HG02588 (cell line): ENCODE data around the gene OR5C1.
"Not testable (repeated sequence)": the region's sequence is repeated elsewhere in the genome, so short reads cannot be mapped to it uniquely, and the experiment has no call there.

Source experiments
- ATAC-seq: cut with Tn5 transposase; IDR thresholded peaks from one replicate; pipeline ENCODE4 v1.9.1; 2021; ENCODE audit warnings: mild to moderate bottlenecking, moderate library complexity; ENCODE audit not compliant: unreplicated experiment

Gene OR5C1

DNA sequence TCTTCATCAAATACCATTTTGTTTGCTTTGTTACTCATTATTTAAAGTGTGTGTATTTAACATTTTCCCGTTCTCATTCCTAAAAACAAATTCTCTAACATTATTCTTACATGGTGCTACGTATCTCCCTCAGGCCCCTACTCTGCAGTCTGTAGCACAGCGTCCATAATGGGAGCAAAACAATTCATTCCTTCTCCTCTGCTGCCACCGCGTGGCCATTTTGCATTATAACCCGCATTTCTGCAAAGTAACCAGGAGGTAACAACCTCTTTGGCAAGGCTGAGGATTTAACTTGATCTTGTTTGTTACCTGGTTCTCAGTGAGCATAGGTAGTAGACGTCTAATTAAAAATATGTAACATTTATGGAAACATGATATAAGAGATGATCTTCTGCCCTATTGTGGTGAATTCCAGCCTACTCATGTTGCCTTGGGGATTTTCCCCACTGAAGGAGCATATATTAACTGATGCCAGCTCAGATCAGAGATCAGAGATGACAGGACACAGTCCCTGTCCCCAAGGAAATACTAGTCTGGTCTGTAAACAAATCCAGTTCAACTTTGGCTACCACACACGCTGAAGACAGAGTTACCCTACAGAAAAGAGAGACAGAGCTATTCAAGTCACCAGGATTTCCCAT is 21.7 kb downstream of the OR5C1 start:
- peak; percentile 67 for ATAC-seq

DNA sequence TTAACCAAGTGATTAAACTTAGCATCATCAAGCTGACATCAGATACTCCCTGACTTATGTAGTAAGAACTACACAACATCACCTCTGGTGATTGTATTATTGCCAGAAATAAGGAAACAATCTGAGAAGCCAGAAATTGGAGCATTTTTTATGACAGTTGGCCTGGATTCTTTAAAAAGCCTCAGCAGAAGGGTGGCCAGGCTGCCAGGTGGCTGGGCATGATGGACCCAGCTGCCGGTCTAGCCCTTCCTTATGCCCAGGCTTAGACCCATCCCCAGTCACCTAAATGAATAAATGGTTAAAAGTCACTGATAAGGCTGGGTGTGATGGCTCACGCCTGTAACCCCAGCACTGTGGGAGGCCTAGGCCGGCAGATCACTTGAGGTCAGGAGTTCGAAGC is 24.0 kb downstream of the OR5C1 start:
- ATAC-seq, result no peak

GRCh38 chr9:122814545-122814944 is 25.8 kb downstream of the OR5C1 start:
- ATAC-seq, result no peak

GRCh38 chr9:122815544-122815943 is 26.8 kb downstream of the OR5C1 start:
- no peak for ATAC-seq

DNA sequence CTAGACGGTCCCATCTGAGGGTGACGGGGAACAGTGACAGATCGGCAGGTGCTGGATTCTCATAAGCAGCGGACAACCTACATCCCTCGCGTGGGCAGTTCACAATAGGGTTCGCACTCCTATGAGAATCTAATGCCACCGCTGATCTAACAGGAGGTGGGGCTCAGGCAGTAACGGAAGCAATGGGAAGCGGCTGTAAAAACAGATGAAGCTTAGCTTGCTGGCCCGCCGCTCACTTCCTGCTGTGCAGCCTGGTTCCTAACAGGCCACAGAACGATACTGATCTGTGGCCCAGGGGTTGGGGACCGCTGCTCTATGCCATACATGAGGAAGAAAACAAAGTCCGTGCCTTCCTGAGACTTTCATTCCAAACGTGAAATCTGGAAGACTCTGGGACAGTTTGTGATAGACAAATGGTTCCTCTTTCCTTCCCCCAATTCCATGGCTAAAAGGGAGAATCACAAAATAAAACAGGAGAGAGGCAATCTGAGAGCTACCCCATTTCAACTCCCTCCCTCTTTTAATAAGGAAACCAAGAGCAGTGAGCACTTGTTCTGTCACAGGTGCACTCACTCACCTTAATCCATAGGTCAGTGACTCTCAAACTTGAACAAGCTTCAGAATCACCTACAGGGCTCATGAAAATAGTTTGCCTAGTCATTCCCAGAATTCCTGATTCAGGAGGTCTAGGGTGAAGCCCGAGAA is 27.6 kb downstream of the OR5C1 start:
- no peak for ATAC-seq

DNA sequence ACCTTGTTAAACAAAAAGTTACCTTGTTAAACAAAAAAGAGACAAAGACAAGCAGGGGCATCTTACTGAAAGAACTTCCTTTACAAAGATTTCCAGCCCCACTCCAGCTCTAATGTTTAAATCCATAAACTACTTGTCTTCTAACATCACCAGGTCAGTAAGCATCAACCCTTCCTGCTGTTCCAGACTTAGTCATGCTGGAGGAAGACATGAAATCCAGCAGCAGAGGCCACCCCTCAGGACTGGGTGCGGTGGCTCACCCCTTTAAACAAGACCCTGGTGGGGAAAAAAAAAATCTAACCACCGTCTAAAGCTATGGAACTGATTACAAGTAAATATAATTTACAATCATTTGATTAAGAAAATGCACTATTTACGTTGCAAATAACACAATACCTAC is 30.6 kb downstream of the OR5C1 start:
- no peak for ATAC-seq

GRCh38 chr9:122819791-122820489 is 31.2 kb downstream of the OR5C1 start:
- ATAC-seq, result no peak

DNA sequence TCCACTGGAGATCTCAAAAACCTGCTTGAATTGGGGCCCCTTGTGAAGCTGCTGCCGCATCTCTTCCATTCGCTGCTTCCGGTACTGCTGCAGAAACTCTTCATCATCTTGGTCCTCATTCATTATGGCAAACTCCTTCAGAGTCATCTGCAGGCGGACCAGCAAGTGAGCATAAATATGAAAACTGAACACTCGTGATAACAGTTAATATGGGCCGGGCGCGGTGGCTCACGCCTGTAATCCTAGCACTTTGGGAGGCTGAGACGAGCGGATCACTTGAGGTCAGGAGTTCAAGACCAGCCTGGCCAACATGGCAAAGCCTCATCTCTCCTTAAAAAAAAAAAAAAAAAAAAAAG is 31.7 kb downstream of the OR5C1 start:
- ATAC-seq, result no peak

DNA sequence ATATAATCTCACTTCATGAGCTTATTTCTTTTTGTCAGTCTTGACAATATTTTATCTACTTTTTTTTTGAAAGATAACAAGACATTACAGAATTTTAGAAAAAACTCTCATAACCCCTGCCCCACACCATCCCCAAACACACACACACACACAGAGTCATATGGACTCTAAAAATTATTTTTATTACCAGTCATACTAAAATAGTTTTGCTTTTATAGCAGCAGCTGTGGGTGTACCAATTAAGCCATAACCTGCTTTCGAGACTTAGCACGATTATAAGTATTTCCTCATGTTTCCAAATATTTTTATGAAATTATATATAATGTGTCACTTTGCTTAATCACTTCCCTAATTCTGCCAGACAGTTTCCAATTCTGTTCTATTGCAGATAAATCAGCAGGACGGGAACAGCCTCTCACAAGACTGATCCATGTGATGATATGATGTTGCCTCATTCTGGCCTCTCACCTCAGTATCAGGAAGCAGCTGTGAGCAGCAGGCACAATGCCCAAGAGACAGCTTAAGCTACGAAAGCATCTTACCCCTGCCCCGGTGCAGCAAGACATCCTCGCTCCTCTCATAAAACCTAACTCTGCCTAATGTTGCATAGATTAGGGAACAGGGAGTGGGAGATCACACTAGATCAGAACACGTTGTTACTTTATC is 32.7 kb downstream of the OR5C1 start:
- ATAC-seq, result no peak

GRCh38 chr9:122822056-122822455 is 33.3 kb downstream of the OR5C1 start:
- ATAC-seq, result no peak

GRCh38 chr9:122822938-122823337 is 34.2 kb downstream of the OR5C1 start:
- no peak for ATAC-seq

DNA sequence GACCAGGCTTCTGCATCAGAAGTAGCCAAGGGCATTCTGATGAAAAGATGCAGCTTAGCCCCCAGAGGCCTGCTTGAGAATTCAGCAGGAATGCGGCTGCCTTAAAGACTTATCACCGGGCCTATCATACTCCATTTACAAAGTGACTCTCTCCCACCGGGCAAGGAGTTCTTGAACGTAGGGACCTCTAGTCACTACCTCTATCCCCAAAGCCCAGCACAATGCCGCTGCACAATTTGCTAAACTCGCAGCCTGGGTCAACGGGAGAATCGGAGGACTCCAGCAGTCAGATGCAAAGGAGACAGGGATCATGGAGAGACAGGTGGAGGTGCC is 39.0 kb downstream of the OR5C1 start:
- peak; percentile 13 for ATAC-seq

- ATAC-seq, result not testable (repeated sequence)
Measured at GRCh38 chr9:122828965-122829284, 40.2 kb downstream of the OR5C1 start.

DNA sequence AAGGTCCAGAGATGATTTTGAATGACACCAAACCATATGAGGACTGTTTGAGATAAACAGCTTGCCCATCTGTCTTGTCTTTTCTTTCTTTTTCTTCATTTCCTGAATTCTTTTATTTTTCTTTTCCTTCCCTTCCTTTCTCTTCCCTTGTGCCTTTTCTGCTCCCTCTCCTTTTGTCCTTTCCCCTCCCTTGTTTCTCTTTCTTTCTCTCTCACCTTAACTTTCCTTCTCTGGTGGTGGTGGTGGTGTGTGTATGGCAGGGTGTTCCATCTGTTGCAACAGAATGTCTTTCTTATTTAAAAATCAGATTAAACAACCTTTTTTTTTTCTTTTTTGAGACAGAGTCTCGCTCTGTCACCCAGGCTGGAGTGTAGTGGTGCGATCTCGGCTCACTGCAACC is 43.5 kb downstream of the OR5C1 start:
- ATAC-seq, result no peak

- ATAC-seq, result no peak
Measured at GRCh38 chr9:122835313-122835731, 46.6 kb downstream of the OR5C1 start.

DNA sequence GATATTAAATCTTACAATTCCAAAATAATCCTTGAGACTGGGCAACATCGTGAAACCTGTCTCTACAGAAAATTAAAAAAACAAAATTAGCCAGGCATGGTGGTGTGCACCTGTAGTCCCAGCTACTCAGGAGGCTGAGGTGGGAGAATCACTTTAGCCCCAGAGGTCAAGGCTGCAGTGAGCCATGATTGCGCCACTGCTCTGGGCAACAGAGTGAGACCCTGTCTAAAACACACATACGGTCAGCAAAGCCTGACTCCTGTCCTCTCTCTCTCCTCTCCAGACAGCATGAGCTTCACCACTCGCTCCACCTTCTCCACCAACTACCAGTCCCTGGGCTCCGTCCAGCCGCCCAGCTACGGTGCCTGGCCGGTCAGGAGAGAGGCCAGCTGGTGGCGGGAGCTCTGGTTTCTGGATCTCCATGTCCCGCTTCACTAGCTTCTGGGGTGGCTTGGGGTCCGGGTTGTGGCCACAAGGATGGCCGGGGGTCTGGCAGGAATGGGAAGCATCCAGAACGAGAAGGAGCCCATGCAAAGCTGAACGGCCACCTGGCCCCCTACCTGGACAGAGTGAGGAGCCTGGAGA is 48.6 kb downstream of the OR5C1 start:
- no peak for ATAC-seq

- not testable (repeated sequence) for ATAC-seq
Measured at GRCh38 chr9:122838441-122838840, 49.7 kb downstream of the OR5C1 start.
